Tibial nerve (tissue), 4 donors: ENCODE data around the gene RAB40B.

Experiments
- CTCF ChIP-seq, 5 experiments: fragments of 200-600 bp in 3 of 5; fragments of 450-650 bp in 2 of 5; sonication (generic) in 3 of 5; IDR thresholded peaks; one replicate each; pipeline ENCODE4 v1.5.1; 2016 to 2019; ENCODE audit warnings: antibody characterized with exemption in 5 of 5, mild to moderate bottlenecking in 3 of 5, moderate library complexity in 2 of 5
- EP300 ChIP-seq, 2 donors: sonication (generic); formaldehyde crosslinking; IDR thresholded peaks; one replicate each; pipeline ENCODE4 v1.6.1; 2017; ENCODE audit warnings: antibody characterized with exemption in 2 of 2, mild to moderate bottlenecking in 1 of 2

GRCh38 chr17:82743344-82744219 lies 45.1 kb upstream of the RAB40B start:
- no peak for TF ChIP-seq CTCF (IDR thresholded peaks at IDR 0.05)
- no peak for TF ChIP-seq EP300 (IDR thresholded peaks at IDR 0.05)
